ENCODE measurements around the gene DRC1.

DNA sequence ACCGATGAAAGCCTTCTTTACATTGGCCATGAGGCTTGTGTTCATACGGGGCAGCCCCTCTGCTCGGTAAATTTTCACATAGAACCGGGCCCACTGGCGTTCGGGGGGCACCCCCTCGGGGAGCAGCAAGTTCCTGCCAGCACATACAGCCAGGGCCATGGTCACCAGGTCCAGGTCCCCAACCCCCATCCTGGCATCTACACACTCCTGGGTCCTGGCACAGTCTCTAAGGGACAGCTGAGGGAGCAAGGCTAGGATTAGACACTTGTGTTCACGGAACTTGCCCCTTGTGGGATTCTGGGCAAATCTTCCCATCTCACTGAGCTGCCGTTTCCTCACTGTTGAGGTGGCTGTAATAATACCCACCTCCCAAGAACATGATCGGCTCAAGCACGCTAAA is 81.8 kb downstream of the DRC1 start:
- TF ChIP-seq TCF7L2 (IDR thresholded peaks at IDR 0.05; ENCODE audit: low read depth, low read length) (no peak), POLR2AphosphoS5 (IDR thresholded peaks at IDR 0.05; ENCODE audit: low read depth, low read length) (no peak), SIN3A (IDR thresholded peaks at IDR 0.05; ENCODE audit: borderline replicate concordance, insufficient read depth, low read depth, low read length) (no peak)
- TF ChIP-seq, protein P1, sequence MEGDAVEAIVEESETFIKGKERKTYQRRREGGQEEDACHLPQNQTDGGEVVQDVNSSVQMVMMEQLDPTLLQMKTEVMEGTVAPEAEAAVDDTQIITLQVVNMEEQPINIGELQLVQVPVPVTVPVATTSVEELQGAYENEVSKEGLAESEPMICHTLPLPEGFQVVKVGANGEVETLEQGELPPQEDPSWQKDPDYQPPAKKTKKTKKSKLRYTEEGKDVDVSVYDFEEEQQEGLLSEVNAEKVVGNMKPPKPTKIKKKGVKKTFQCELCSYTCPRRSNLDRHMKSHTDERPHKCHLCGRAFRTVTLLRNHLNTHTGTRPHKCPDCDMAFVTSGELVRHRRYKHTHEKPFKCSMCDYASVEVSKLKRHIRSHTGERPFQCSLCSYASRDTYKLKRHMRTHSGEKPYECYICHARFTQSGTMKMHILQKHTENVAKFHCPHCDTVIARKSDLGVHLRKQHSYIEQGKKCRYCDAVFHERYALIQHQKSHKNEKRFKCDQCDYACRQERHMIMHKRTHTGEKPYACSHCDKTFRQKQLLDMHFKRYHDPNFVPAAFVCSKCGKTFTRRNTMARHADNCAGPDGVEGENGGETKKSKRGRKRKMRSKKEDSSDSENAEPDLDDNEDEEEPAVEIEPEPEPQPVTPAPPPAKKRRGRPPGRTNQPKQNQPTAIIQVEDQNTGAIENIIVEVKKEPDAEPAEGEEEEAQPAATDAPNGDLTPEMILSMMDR (IDR thresholded peaks at IDR 0.05): no peak
- TF ChIP-seq, protein P2, sequence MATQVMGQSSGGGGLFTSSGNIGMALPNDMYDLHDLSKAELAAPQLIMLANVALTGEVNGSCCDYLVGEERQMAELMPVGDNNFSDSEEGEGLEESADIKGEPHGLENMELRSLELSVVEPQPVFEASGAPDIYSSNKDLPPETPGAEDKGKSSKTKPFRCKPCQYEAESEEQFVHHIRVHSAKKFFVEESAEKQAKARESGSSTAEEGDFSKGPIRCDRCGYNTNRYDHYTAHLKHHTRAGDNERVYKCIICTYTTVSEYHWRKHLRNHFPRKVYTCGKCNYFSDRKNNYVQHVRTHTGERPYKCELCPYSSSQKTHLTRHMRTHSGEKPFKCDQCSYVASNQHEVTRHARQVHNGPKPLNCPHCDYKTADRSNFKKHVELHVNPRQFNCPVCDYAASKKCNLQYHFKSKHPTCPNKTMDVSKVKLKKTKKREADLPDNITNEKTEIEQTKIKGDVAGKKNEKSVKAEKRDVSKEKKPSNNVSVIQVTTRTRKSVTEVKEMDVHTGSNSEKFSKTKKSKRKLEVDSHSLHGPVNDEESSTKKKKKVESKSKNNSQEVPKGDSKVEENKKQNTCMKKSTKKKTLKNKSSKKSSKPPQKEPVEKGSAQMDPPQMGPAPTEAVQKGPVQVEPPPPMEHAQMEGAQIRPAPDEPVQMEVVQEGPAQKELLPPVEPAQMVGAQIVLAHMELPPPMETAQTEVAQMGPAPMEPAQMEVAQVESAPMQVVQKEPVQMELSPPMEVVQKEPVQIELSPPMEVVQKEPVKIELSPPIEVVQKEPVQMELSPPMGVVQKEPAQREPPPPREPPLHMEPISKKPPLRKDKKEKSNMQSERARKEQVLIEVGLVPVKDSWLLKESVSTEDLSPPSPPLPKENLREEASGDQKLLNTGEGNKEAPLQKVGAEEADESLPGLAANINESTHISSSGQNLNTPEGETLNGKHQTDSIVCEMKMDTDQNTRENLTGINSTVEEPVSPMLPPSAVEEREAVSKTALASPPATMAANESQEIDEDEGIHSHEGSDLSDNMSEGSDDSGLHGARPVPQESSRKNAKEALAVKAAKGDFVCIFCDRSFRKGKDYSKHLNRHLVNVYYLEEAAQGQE (IDR thresholded peaks at IDR 0.05; ENCODE audit: insufficient read depth in 1 of 2, low read depth in 2 of 2, low read length in 1 of 2): no peak
